HepG2 (cell line): Measurements from ENCODE around the gene LYST. TPM values are rescaled to one million over a fixed set of nuclear protein-coding genes. Genes with fewer than 3 reads are reported as not detected.

ENCODE experiments used
- GTF2F1 ChIP-seq: fragments of 150-350 bp; IDR thresholded peaks from 2 replicates; pipeline ENCODE4 v1.6.1; 2014; ENCODE audit warnings: low read length
- KMT2B ChIP-seq: IDR thresholded peaks from 2 replicates; pipeline ENCODE4 v1.6.1; 2016; ENCODE audit warnings: missing genetic modification reagents, missing compliant biosample characterization
- MEF2D ChIP-seq: sonication (generic); formaldehyde crosslinking; IDR thresholded peaks from 2 replicates; pipeline ENCODE4 v1.5.1; 2020; ENCODE audit warnings: mild to moderate bottlenecking, missing genetic modification reagents
- RAD51 ChIP-seq: fragments of 450-650 bp; IDR thresholded peaks from 2 replicates; pipeline ENCODE4 v1.6.1; 2016; ENCODE audit warnings: borderline replicate concordance
- REPIN1 ChIP-seq: sonication (generic); formaldehyde crosslinking; IDR thresholded peaks from 2 replicates; pipeline ENCODE4 v1.8.0; 2022; ENCODE audit warnings: missing genetic modification reagents, low read depth, mild to moderate bottlenecking, borderline replicate concordance
- SETDB1 ChIP-seq: sonication (generic); formaldehyde crosslinking; IDR thresholded peaks from 2 replicates; pipeline ENCODE4 v1.5.1; 2020; ENCODE audit warnings: missing genetic modification reagents, mild to moderate bottlenecking, borderline replicate concordance
- SOX6 ChIP-seq, 2 experiments: fragments of 450-650 bp in 1 of 2; sonication (generic) in 1 of 2; formaldehyde crosslinking in 1 of 2; IDR thresholded peaks; 2 replicates each; pipeline versions ENCODE4 v1.4.0 to v1.6.1; 2017 to 2020; ENCODE audit warnings: antibody characterized with exemption in 1 of 2, mild to moderate bottlenecking in 1 of 2, missing genetic modification reagents in 1 of 2
- SRY ChIP-seq: sonication (generic); formaldehyde crosslinking; IDR thresholded peaks from 2 replicates; pipeline ENCODE4 v1.8.0; 2022; ENCODE audit warnings: mild to moderate bottlenecking, missing genetic modification reagents
- TBX3 ChIP-seq: fragments of 450-650 bp; IDR thresholded peaks from 2 replicates; pipeline ENCODE4 v1.6.1; 2017; ENCODE audit warnings: antibody characterized with exemption, mild to moderate bottlenecking, inconsistent platforms, borderline replicate concordance
- THYN1 ChIP-seq: sonication (generic); formaldehyde crosslinking; IDR thresholded peaks from 2 replicates; pipeline ENCODE4 v1.8.1; 2023; ENCODE audit warnings: low read depth, mild to moderate bottlenecking, moderate library complexity, missing genetic modification reagents, borderline replicate concordance
- ZBTB3 ChIP-seq: sonication (generic); formaldehyde crosslinking; IDR thresholded peaks from 2 replicates; pipeline ENCODE4 v1.4.0; 2020; ENCODE audit warnings: low read depth, mild to moderate bottlenecking, moderate library complexity, missing genetic modification reagents, borderline replicate concordance
- ZBTB7B ChIP-seq: sonication (generic); formaldehyde crosslinking; IDR thresholded peaks from 2 replicates; pipeline ENCODE4 v1.4.0; 2020; ENCODE audit warnings: missing genetic modification reagents
- ZFY ChIP-seq: sonication (generic); formaldehyde crosslinking; IDR thresholded peaks from 2 replicates; pipeline ENCODE4 v1.4.0; 2020; ENCODE audit warnings: missing genetic modification reagents
- ZNF160 ChIP-seq: sonication (generic); formaldehyde crosslinking; IDR thresholded peaks from 2 replicates; pipeline ENCODE4 v1.8.0; 2022; ENCODE audit warnings: mild to moderate bottlenecking, inconsistent platforms, missing genetic modification reagents
- ZNF225 ChIP-seq: sonication (generic); formaldehyde crosslinking; IDR thresholded peaks from 2 replicates; pipeline ENCODE4 v1.4.0; 2020; ENCODE audit warnings: mild to moderate bottlenecking, missing genetic modification reagents
- ZNF317 ChIP-seq: sonication (generic); formaldehyde crosslinking; IDR thresholded peaks from 2 replicates; pipeline ENCODE4 v1.5.0; 2020; ENCODE audit warnings: mild to moderate bottlenecking, missing genetic modification reagents
- ZNF382 ChIP-seq: sonication (generic); formaldehyde crosslinking; IDR thresholded peaks from 2 replicates; pipeline ENCODE4 v1.5.0; 2020; ENCODE audit warnings: missing genetic modification reagents, mild to moderate bottlenecking, borderline replicate concordance
- ZNF761 ChIP-seq: sonication (generic); formaldehyde crosslinking; conservative IDR thresholded peaks from 2 replicates; pipeline ENCODE4 v1.4.0; 2020; ENCODE audit warnings: mild to moderate bottlenecking, missing genetic modification reagents
- ZNF768 ChIP-seq: sonication (generic); formaldehyde crosslinking; IDR thresholded peaks from 2 replicates; pipeline ENCODE4 v1.4.0; 2020; ENCODE audit warnings: missing genetic modification reagents
- polyA plus RNA-seq, 8 experiments: library from polyadenylated mRNA; depleted of rRNA in 3 of 8; stranded (reverse) in 7 of 8; unstranded in 1 of 8; fragments of >200 nt; fragmentation: Illumina TruSeq in 4 of 8; extraction: Trizol in 4 of 8; gene quantifications; 2 replicates each; pipeline versions ENCODE4 v1.2.1 to v1.2.3, GENCODE V29; 2011 to 2016; ENCODE audit warnings: low read depth in 4 of 8, missing spikeins in 1 of 8, mixed read lengths in 1 of 8; ENCODE audit not compliant: insufficient read depth in 1 of 8
- total RNA-seq, 5 experiments: library from RNA; depleted of rRNA; stranded (reverse); fragments of >200 nt; fragmentation: Illumina TruSeq; extraction: Trizol; gene quantifications; 2 replicates each; pipeline ENCODE4 v1.2.3, GENCODE V29; 2016; ENCODE audit warnings: low read depth in 1 of 5
- TF ChIP-seq, protein P1 (sequence below): sonication (generic); formaldehyde crosslinking; IDR thresholded peaks from 2 replicates; pipeline ENCODE4 v1.5.0; 2020; ENCODE audit warnings: missing genetic modification reagents, mild to moderate bottlenecking, borderline replicate concordance
- TF ChIP-seq, protein P2 (sequence below): sonication (generic); formaldehyde crosslinking; IDR thresholded peaks from 2 replicates; pipeline ENCODE4 v1.4.0; 2020; ENCODE audit warnings: mild to moderate bottlenecking, missing genetic modification reagents

The LYST gene
- total and polyA plus RNA-seq, 2 of the 13 experiments (the other 11 are each of a cell fraction or from before 2014, with no cell fraction given): 0.91 to 2.5 TPM

DNA sequence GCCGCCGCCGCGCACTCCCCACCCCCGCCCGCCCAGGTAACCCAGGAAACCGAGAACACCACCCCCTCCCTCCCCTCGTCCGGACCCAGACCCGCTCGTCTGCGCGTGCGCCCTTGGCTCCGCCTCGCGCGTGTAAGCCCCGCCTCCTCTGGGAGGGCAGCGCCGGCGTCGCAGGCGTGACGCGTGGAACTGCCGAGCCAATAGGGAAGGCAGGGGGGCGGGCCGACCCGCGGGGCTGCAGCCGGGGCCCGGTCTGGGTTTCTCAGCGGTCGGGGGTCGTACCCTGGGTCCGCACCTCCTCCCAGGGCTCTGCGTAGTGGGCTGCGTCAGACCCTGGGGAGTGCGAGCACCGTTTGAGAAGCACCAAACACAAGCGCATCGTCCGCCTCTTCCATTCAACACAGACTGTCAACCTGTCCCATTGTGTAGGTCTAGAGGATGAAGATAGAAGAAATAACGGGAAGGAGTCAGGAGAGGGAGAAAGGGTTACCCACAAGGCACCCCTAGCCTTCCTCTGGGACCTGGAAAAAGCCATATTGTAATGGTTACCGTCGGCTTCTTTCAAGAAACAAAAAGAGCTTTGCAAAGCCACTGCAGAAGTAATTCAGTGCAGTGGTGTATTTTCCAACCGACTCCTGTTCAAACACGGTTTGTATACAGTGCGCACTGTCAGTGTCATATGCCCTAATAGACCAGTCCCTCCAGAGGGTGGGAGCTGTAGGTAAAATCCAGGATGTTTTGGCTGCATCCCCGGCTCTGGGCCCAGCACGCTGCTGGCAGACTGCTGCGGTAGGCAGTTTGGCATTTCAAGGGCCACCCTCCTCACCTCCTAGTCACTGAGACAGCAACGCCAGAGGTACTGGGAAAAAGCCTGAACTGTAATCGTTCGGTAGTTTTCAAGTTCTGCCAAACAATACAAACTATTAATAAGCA, 473 bp upstream of the LYST start (continued):
- TF ChIP-seq SRY (CRISPR knock-in tag) (0 out of 2 replicates have a peak, but pooled peaks have one; percentile 5), KMT2B (CRISPR knock-in tag) (peak; percentile 53; the same call in 1 of the 2 replicates), MEF2D (CRISPR knock-in tag) (no peak), ZNF160 (CRISPR knock-in tag) (no peak), REPIN1 (CRISPR knock-in tag) (0 out of 2 replicates have a peak, but pooled peaks have one; percentile 17), ZNF382 (no peak), TBX3 (no peak), SETDB1 (CRISPR knock-in tag) (no peak), ZNF761 (no peak), THYN1 (no peak), ZNF317 (no peak), ZNF768 (CRISPR knock-in tag) (0 out of 2 replicates have a peak, but pooled peaks have one; percentile 5), RAD51 (no peak), ZNF225 (CRISPR knock-in tag) (no peak), ZBTB7B (peak; percentile 88), ZBTB3 (no peak), GTF2F1 (no peak), SOX6 (IDR thresholded peaks at IDR 0.05) (no peak), SOX6 (CRISPR knock-in tag; IDR thresholded peaks at IDR 0.05) (no peak), ZFY (CRISPR knock-in tag) (peak; percentile 86)
- TF ChIP-seq, protein P1, sequence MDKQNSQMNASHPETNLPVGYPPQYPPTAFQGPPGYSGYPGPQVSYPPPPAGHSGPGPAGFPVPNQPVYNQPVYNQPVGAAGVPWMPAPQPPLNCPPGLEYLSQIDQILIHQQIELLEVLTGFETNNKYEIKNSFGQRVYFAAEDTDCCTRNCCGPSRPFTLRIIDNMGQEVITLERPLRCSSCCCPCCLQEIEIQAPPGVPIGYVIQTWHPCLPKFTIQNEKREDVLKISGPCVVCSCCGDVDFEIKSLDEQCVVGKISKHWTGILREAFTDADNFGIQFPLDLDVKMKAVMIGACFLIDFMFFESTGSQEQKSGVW (CRISPR knock-in tag): no peak
- TF ChIP-seq, protein P2, sequence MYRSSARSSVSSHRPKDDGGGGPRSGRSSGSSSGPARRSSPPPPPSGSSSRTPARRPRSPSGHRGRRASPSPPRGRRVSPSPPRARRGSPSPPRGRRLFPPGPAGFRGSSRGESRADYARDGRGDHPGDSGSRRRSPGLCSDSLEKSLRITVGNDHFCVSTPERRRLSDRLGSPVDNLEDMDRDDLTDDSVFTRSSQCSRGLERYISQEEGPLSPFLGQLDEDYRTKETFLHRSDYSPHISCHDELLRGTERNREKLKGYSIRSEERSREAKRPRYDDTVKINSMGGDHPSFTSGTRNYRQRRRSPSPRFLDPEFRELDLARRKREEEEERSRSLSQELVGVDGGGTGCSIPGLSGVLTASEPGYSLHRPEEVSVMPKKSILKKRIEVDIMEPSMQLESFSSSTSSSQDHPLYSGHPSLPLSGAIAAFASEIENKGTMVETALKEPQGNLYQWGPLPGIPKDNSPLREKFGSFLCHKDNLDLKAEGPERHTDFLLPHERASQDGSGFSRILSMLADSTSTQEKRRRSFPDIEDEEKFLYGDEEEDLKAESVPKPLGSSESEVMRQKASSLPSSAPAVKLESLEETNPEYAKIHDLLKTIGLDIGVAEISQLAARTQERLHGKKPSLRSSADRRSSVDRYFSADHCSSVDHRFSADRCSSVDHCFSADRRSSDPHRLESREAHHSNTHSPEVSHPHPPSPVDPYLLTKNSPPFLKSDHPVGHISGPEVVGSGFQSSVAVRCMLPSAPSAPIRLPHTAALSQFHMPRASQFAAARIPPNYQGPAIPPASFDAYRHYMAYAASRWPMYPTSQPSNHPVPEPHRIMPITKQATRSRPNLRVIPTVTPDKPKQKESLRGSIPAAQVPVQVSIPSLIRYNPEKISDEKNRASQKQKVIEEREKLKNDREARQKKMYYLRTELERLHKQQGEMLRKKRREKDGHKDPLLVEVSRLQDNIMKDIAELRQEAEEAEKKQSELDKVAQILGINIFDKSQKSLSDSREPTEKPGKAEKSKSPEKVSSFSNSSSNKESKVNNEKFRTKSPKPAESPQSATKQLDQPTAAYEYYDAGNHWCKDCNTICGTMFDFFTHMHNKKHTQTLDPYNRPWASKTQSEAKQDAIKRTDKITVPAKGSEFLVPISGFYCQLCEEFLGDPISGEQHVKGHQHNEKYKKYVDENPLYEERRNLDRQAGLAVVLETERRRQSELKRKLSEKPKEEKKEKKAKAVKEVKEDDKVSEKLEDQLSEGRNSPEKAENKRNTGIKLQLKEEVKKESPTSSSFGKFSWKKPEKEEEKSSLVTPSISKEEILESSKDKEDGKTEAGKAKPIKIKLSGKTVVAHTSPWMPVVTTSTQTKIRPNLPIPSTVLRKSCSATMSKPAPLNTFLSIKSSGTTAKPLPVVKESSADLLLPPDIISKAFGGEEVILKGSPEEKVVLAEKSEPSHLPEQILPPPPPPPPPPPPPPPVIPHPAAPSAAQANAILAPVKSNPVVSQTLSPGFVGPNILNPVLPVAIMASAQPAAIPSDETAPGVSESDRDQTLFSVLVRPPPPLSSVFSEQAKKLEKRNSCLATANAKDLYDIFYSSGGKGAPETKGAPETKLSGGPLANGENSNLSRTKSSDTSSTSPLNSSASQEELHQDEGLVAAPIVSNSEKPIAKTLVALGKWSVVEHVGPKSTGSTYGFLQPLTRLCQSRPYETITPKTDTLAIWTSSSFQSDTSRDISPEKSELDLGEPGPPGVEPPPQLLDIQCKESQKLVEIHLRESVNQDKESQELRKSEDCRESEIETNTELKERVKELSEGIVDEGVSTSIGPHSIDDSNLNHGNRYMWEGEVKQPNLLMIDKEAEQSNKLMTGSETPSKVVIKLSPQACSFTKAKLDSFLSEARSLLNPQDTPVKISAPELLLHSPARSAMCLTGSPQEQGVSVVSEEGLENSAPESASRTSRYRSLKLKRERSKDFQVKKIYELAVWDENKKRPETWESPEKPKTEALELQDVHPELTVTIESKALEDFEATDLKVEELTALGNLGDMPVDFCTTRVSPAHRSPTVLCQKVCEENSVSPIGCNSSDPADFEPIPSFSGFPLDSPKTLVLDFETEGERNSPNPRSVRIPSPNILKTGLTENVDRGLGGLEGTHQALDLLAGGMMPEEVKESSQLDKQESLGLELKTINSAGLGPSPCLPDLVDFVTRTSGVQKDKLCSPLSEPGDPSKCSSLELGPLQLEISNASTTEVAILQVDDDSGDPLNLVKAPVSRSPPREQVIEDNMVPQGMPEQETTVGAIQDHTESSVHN: no peak
